Neural cell (in vitro differentiated cells): ENCODE data around the gene NKAIN4. TPM values are rescaled to one million over a fixed set of nuclear protein-coding genes. Genes with fewer than 3 reads are reported as not detected.

ENCODE experiments used
- H2AFZ ChIP-seq: fragments of 200-600, 300-800 bp; sonication (generic), shearing (Covaris generic); 2 replicates; pipeline ENCODE4 v1.6.0; 2014; ENCODE audit warnings: low read depth, mild to moderate bottlenecking, antibody characterized with exemption, low read length, moderate library complexity
- H3F3A ChIP-seq: fragments of 200-600 bp; shearing (Covaris generic); 2 replicates; pipeline ENCODE4 v1.6.1; 2016; ENCODE audit warnings: mild to moderate bottlenecking, moderate library complexity, mixed read lengths, antibody characterized with exemption, low read length; ENCODE audit not compliant: insufficient read depth, poor library complexity, severe bottlenecking
- H3K27ac ChIP-seq: fragments of 200-600, 300-800 bp; sonication (generic), shearing (Covaris generic); 2 replicates; pipeline ENCODE4 v1.5.1; 2014; ENCODE audit warnings: mild to moderate bottlenecking, low read length, moderate library complexity
- H3K27me3 ChIP-seq: fragments of 300-800, 200-600 bp; sonication (generic), shearing (Covaris generic); 2 replicates; pipeline ENCODE4 v1.6.0; 2014; ENCODE audit warnings: mild to moderate bottlenecking, low read depth, low read length, moderate library complexity; ENCODE audit not compliant: insufficient read depth
- H3K36me3 ChIP-seq: fragments of 300-800, 200-600 bp; sonication (generic), shearing (Covaris generic); 2 replicates; pipeline ENCODE4 v1.5.1; 2014; ENCODE audit warnings: mild to moderate bottlenecking, antibody characterized with exemption, low read length, moderate library complexity; ENCODE audit not compliant: insufficient read depth
- H3K4me2 ChIP-seq: fragments of 300-800, 200-600 bp; sonication (generic), shearing (Covaris generic); 2 replicates; pipeline ENCODE4 v1.6.0; 2014; ENCODE audit warnings: mild to moderate bottlenecking, low read length
- H3K4me3 ChIP-seq: fragments of 300-800, 200-600 bp; sonication (generic), shearing (Covaris generic); 2 replicates; pipeline ENCODE4 v1.5.1; 2014; ENCODE audit warnings: mild to moderate bottlenecking, low read length, moderate library complexity
- H3K79me2 ChIP-seq: fragments of 200-600 bp; shearing (Covaris generic); replicated peaks from 2 replicates; pipeline ENCODE4 v1.6.0; 2014; ENCODE audit warnings: mild to moderate bottlenecking, low read length, moderate library complexity; ENCODE audit not compliant: insufficient read depth
- H3K9ac ChIP-seq: fragments of 300-800, 200-600 bp; sonication (generic), shearing (Covaris generic); 2 replicates; pipeline ENCODE4 v1.6.1; 2016; ENCODE audit warnings: mild to moderate bottlenecking, low read length, mixed read lengths
- H3K9me2 ChIP-seq: fragments of 200-600 bp; shearing (Covaris generic); 2 replicates; pipeline ENCODE4 v1.6.1; 2016; ENCODE audit warnings: mild to moderate bottlenecking, low read length, mixed read lengths; ENCODE audit not compliant: insufficient read depth
- H3K9me3 ChIP-seq: fragments of 200-600, 300-800 bp; sonication (generic), shearing (Covaris generic); 2 replicates; pipeline ENCODE4 v1.6.1; 2016; ENCODE audit warnings: mild to moderate bottlenecking, mixed run types, low read length, moderate library complexity, mixed read lengths
- H4K20me1 ChIP-seq: fragments of 200-600 bp; shearing (Covaris generic); 2 replicates; pipeline ENCODE4 v1.6.1; 2016; ENCODE audit warnings: mild to moderate bottlenecking, mixed run types; ENCODE audit not compliant: insufficient read depth
- CTCF ChIP-seq: fragments of 450-650 bp; IDR thresholded peaks from 2 replicates; pipeline ENCODE4 v1.5.1; 2014; ENCODE audit warnings: antibody characterized with exemption, mild to moderate bottlenecking, moderate library complexity; ENCODE audit not compliant: poor library complexity, severe bottlenecking
- EP300 ChIP-seq: fragments of 450-650 bp; conservative IDR thresholded peaks from 2 replicates; pipeline ENCODE4 v1.6.1; 2014; ENCODE audit warnings: antibody characterized with exemption, mild to moderate bottlenecking, moderate library complexity; ENCODE audit not compliant: poor library complexity, severe bottlenecking
- EZH2 ChIP-seq: fragments of 200-600, 300-800 bp; shearing (Covaris generic), sonication (generic); IDR thresholded peaks from 2 replicates; pipeline ENCODE4 v1.6.1; 2014; ENCODE audit warnings: antibody characterized with exemption, low read length, borderline replicate concordance, mild to moderate bottlenecking; ENCODE audit not compliant: insufficient read depth, poor library complexity, severe bottlenecking
- MXI1 ChIP-seq: fragments of 450-650 bp; conservative IDR thresholded peaks from 2 replicates; pipeline ENCODE4 v1.6.1; 2014; ENCODE audit warnings: antibody characterized with exemption, mild to moderate bottlenecking; ENCODE audit not compliant: poor library complexity, severe bottlenecking
- POLR2AphosphoS5 ChIP-seq: IDR thresholded peaks from 2 replicates; pipeline ENCODE4 v1.6.1; 2012
- RAD21 ChIP-seq: fragments of 450-650 bp; conservative IDR thresholded peaks from 2 replicates; pipeline ENCODE4 v1.6.1; 2014; ENCODE audit warnings: antibody characterized with exemption, mild to moderate bottlenecking, moderate library complexity
- REST ChIP-seq: IDR thresholded peaks from 2 replicates; pipeline ENCODE4 v1.6.1; 2012; ENCODE audit warnings: borderline replicate concordance
- SMC3 ChIP-seq: fragments of 450-650 bp; conservative IDR thresholded peaks from 2 replicates; pipeline ENCODE4 v1.6.1; 2014; ENCODE audit warnings: antibody characterized with exemption, mild to moderate bottlenecking, moderate library complexity; ENCODE audit not compliant: poor library complexity
- TAF1 ChIP-seq: IDR thresholded peaks from 2 replicates; pipeline ENCODE4 v1.6.1; 2012; ENCODE audit warnings: low read depth
- polyA plus RNA-seq: library from polyadenylated mRNA; depleted of rRNA; stranded (reverse); fragments of >200 nt; gene quantifications from 2 replicates; pipeline ENCODE4 v1.2.3, GENCODE V29; 2014

NKAIN4 gene
- polyA plus RNA-seq, 1 donor from 2014 or later: 11.2 TPM

- H4K20me1 ChIP-seq: peaks cover 9% of the 10 kb centered on the region
Observed at GRCh38 chr20:63212393-63212730, 41.9 kb downstream of the NKAIN4 start.

GRCh38 chr20:63210011-63210605, 44.2 kb downstream of the NKAIN4 start:
- no peaks in the 10 kb centered on the region for H3K9me2 ChIP-seq
- H3K27ac ChIP-seq: no peak overlapping the region
- H3K9ac ChIP-seq: no peak overlapping the region
- H3K36me3 ChIP-seq: no peaks in the 10 kb centered on the region
- no peaks in the 10 kb centered on the region for H3K9me3 ChIP-seq
- no peak overlapping the region for H3K4me3 ChIP-seq
- H4K20me1 ChIP-seq: peaks cover 9% of the 10 kb centered on the region
- TF ChIP-seq MXI1: no peak
- no peak for TF ChIP-seq CTCF
- H3F3A ChIP-seq: no peaks in the 10 kb centered on the region
- peaks cover 45% of the 10 kb centered on the region for H3K79me2 ChIP-seq
- no peak overlapping the region for H3K4me2 ChIP-seq
- H2AFZ ChIP-seq: no peak overlapping the region
- no peaks in the 10 kb centered on the region for H3K27me3 ChIP-seq

More at GRCh38 chr20:63212393-63212730, 41.9 kb downstream of the NKAIN4 start:
- Histone ChIP-seq H3K27ac (no peak overlapping the region), H3F3A (no peaks in the 10 kb centered on the region), H3K4me3 (no peak overlapping the region), H2AFZ (no peak overlapping the region), H3K4me2 (no peak overlapping the region), H3K27me3 (no peaks in the 10 kb centered on the region), H3K9me3 (no peaks in the 10 kb centered on the region), H3K36me3 (no peaks in the 10 kb centered on the region), H3K79me2 (peaks cover 50% of the 10 kb centered on the region), H3K9me2 (no peaks in the 10 kb centered on the region), H3K9ac (no peak overlapping the region)
- TF ChIP-seq POLR2AphosphoS5 (no peak), SMC3 (no peak), MXI1 (no peak), EP300 (no peak), TAF1 (no peak), EZH2 (no peak), CTCF (no peak), RAD21 (no peak), REST (no peak)
